Measurements from ENCODE around the gene PCDHGA5.
"Not testable (repeated sequence)": the region's sequence is repeated elsewhere in the genome, so short reads cannot be mapped to it uniquely, and the experiment has no call there.

Gene PCDHGA5

DNA sequence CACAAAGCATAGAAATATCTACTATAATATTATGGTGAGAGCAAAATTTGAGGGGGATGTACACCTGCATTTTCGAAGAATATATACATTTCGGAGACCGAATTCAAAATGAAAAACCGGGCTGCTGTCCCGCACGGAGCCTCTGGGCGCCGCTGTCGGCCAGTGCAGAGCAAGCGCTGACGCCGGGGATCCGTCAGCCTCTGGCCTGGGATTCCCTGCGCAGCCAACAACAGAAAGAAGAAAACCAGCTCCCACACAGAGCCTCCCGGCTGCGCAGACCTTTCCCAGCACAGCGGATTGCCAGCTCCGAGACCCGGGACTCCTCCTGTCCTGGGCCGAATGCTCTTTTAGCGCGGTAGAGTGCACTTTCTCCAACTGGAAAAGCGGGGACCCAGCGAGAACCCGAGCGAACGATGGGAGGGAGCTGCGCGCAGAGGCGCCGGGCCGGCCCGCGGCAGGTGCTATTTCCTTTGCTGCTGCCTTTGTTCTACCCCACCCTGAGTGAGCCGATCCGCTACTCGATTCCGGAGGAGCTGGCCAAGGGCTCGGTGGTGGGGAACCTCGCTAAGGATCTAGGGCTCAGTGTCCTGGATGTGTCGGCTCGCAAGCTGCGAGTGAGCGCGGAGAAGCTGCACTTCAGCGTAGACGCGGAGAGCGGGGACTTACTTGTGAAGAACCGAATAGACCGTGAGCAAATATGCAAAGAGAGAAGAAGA lies 44.0 kb downstream of the PCDHGA5 start, which contains the start of gene PCDHGB6:
TSS of gene PCDHGB6 (plus strand) at position 232 of the 716 bp plus-strand sequence. CDS start at position 414, 182 bp downstream.
- H3K9me3 ChIP-seq (ENCODE audit: insufficient read depth, low read depth, low read length), result peaks cover 10% of the 10 kb centered on the region; the same call in 1 of the 2 replicates
- H3K36me3 ChIP-seq (ENCODE audit: insufficient read depth, low read length); H3K27me3 ChIP-seq (ENCODE audit: insufficient read depth, low read length); H3K27ac ChIP-seq (ENCODE audit: low read depth, low read length); H3K4me1 ChIP-seq (ENCODE audit: insufficient read depth, low read length): not testable (repeated sequence)
- peak within 1 kb of the TSS; percentile 69 for H3K4me3 ChIP-seq (ENCODE audit: low read length)
- H3K9ac ChIP-seq (ENCODE audit: low read depth, low read length), result peak within 1 kb of the TSS; percentile 71
- WGBS, result 66% methylated on average over 49 of the region's 51 CpGs

DNA sequence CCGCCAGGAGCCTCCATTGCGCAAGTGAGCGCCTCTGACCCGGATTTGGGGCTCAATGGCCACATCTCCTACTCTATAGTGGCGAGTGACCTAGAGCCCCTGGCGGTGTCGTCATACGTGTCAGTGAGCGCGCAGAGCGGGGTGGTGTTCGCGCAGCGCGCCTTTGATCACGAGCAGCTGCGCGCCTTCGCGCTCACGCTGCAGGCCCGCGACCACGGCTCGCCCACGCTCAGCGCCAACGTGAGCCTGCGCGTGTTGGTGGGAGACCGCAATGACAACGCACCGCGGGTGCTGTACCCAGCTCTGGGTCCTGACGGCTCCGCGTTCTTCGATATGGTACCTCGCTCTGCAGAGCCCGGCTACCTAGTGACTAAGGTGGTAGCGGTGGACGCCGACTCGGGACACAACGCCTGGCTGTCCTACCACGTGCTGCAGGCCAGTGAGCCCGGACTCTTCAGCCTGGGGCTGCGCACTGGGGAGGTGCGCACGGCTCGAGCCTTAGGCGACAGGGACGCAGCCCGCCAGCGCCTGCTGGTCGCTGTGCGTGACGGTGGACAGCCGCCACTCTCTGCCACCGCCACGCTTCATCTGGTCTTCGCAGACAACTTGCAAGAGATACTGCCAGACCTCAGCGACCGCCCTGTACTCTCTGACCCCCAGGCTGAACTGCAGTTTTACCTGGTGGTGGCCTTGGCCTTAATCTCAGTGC lies 45.8 kb downstream of the PCDHGA5 start:
- Histone ChIP-seq H3K27me3 (ENCODE audit: insufficient read depth, low read length) (peaks cover 10% of the 10 kb centered on the region), H3K27ac (ENCODE audit: low read depth, low read length) (no peak overlapping the region), H3K36me3 (ENCODE audit: insufficient read depth, low read length) (peaks cover 3% of the 10 kb centered on the region; the same call in 1 of the 2 replicates), H3K9me3 (ENCODE audit: insufficient read depth, low read depth, low read length) (peaks cover 16% of the 10 kb centered on the region; the same call in 1 of the 2 replicates), H3K4me3 (ENCODE audit: low read length) (no peak overlapping the region), H3K4me1 (ENCODE audit: insufficient read depth, low read length) (no peaks in the 10 kb centered on the region), H3K9ac (ENCODE audit: low read depth, low read length) (no peak overlapping the region)
- WGBS, result 97% methylated on average over 64 of the region's 64 CpGs

DNA sequence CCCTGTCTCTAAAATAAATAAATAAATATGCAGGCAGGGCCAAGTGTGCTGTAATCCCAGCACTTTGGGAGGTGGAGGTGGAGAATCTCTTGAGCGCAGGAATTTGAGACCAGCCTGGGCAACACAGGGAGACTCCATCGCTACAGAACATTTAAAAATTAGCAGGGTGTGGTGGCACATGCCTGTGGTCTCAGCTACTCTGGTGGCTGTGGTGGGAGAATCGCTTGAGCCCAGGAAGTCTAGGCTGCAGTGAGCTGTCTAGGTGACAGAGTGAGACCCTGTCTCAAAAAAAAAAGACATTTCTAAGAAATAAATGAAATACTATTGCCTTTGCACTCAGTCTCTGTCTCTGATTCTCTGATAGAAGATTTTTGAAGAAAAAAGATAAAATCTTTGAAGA lies 47.6 kb downstream of the PCDHGA5 start:
- Histone ChIP-seq H3K9ac (ENCODE audit: low read depth, low read length) (no peak overlapping the region), H3K4me1 (ENCODE audit: insufficient read depth, low read length) (no peaks in the 10 kb centered on the region), H3K9me3 (ENCODE audit: insufficient read depth, low read depth, low read length) (peaks cover 21% of the 10 kb centered on the region; the same call in 1 of the 2 replicates), H3K27ac (ENCODE audit: low read depth, low read length) (no peak overlapping the region), H3K4me3 (ENCODE audit: low read length) (no peak overlapping the region), H3K36me3 (ENCODE audit: insufficient read depth, low read length) (peaks cover 3% of the 10 kb centered on the region; the same call in 1 of the 2 replicates), H3K27me3 (ENCODE audit: insufficient read depth, low read length) (peaks cover 10% of the 10 kb centered on the region)
- 97% methylated on average over 3 of the region's 3 CpGs for WGBS

DNA sequence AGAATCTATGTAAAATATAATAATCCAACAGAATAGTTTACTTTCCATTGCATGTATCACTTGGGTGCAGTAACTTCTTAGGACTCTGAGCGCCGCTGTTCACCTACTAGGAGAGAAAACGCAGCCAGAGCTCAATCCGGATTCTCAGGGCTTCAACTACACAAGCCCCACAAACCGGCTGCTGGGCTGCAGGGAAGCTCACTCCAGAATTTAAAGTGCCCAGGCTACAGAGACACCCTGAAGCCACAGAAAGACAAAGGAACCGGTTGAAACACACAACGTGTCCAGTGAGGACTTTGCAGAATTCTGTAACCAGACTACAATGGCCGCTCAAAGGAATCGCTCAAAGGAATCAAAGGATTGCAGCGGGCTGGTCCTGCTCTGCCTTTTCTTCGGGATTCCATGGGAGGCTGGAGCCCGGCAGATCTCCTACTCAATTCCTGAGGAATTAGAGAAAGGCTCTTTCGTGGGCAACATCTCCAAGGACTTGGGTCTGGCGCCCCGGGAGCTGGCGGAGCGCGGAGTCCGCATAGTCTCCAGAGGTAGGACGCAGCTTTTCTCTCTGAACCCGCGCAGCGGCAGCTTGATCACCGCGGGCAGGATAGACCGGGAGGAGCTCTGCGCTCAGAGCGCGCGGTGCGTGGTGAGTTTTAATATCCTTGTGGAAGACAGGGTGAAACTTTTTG lies 49.0 kb downstream of the PCDHGA5 start, which contains the start of gene PCDHGA10:
TSS of gene PCDHGA10 (plus strand) at position 134 of the 686 bp plus-strand sequence. CDS start at position 323, 189 bp downstream.
- peaks cover 21% of the 10 kb centered on the region; the same call in 1 of the 2 replicates for H3K9me3 ChIP-seq (ENCODE audit: insufficient read depth, low read depth, low read length)
- H3K4me1 ChIP-seq (ENCODE audit: insufficient read depth, low read length), result no peaks in the 10 kb centered on the region
- peak within 1 kb of the TSS; percentile 77 for H3K4me3 ChIP-seq (ENCODE audit: low read length)
- peaks cover 3% of the 10 kb centered on the region; the same call in 1 of the 2 replicates for H3K36me3 ChIP-seq (ENCODE audit: insufficient read depth, low read length)
- 85% methylated on average over 31 of the region's 31 CpGs for WGBS
- peaks cover 10% of the 10 kb centered on the region for H3K27me3 ChIP-seq (ENCODE audit: insufficient read depth, low read length)
- H3K9ac ChIP-seq (ENCODE audit: low read depth, low read length), result peak within 1 kb of the TSS; percentile 71
- no peak within 1 kb of the TSS for H3K27ac ChIP-seq (ENCODE audit: low read depth, low read length)

DNA sequence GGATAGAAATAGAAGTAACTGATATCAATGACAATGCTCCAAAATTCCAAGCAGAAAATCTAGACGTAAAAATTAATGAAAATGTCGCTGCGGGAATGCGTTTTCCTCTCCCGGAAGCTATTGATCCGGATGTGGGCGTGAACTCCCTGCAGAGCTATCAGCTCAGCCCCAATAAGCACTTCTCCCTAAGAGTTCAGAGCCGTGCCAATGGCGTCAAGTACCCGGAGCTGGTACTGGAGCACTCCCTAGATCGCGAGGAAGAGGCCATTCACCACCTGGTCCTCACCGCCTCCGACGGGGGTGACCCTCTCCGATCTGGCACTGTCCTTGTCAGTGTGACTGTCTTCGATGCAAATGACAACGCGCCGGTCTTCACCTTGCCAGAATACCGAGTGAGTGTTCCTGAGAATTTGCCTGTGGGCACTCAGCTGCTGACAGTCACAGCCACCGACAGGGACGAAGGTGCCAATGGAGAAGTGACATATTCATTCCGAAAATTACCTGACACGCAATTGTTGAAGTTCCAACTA lies 49.6 kb downstream of the PCDHGA5 start:
- Histone ChIP-seq H3K27ac (ENCODE audit: low read depth, low read length) (no peak overlapping the region), H3K4me1 (ENCODE audit: insufficient read depth, low read length) (no peaks in the 10 kb centered on the region), H3K36me3 (ENCODE audit: insufficient read depth, low read length) (peaks cover 6% of the 10 kb centered on the region; the same call in 1 of the 2 replicates), H3K9ac (ENCODE audit: low read depth, low read length) (peak overlapping the region; percentile 71; the same call in 1 of the 2 replicates), H3K9me3 (ENCODE audit: insufficient read depth, low read depth, low read length) (peaks cover 26% of the 10 kb centered on the region), H3K27me3 (ENCODE audit: insufficient read depth, low read length) (peaks cover 12% of the 10 kb centered on the region), H3K4me3 (ENCODE audit: low read length) (peak overlapping the region; percentile 77)
- WGBS, result 90% methylated on average over 25 of the region's 25 CpGs

DNA sequence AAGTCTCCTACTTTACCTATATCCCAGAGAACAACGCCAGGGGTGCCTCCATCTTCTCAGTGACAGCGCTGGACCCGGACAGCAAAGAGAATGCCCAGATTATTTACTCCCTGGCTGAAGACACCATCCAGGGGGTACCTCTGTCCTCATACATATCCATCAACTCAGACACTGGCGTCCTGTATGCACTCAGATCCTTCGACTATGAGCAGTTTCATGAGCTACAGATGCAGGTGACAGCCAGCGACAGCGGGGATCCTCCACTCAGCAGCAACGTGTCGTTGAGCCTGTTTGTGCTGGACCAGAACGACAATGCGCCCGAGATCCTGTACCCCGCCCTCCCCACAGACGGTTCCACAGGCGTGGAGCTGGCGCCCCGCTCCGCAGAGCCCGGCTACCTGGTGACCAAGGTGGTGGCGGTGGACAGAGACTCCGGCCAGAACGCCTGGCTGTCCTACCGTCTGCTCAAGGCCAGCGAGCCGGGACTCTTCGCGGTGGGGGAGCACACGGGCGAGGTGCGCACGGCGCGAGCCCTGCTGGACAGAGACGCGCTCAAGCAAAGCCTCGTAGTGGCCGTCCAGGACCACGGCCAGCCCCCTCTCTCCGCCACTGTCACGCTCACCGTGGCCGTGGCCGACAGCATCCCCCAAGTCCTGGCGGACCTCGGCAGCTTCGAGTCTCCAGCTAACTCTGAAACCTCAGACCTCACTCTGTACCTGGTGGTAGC lies 50.7 kb downstream of the PCDHGA5 start:
- H3K27me3 ChIP-seq (ENCODE audit: insufficient read depth, low read length); H3K27ac ChIP-seq (ENCODE audit: low read depth, low read length); H3K9ac ChIP-seq (ENCODE audit: low read depth, low read length); H3K4me1 ChIP-seq (ENCODE audit: insufficient read depth, low read length); H3K4me3 ChIP-seq (ENCODE audit: low read length): not testable (repeated sequence)
- 96% methylated on average over 46 of the region's 46 CpGs for WGBS
- H3K9me3 ChIP-seq (ENCODE audit: insufficient read depth, low read depth, low read length), result peaks cover 33% of the 10 kb centered on the region
- H3K36me3 ChIP-seq (ENCODE audit: insufficient read depth, low read length), result peaks cover 14% of the 10 kb centered on the region; the same call in 1 of the 2 replicates

DNA sequence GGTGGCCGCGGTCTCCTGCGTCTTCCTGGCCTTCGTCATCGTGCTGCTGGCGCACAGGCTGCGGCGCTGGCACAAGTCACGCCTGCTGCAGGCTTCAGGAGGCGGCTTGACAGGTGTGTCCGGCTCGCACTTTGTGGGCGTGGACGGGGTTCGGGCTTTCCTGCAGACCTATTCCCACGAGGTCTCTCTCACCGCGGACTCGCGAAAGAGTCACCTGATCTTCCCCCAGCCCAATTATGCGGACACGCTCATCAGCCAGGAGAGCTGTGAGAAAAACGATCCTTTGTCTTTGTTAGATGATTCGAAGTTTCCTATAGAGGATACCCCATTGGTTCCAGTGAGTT lies 51.3 kb downstream of the PCDHGA5 start:
- not testable (repeated sequence) for H3K9ac ChIP-seq (ENCODE audit: low read depth, low read length); H3K4me1 ChIP-seq (ENCODE audit: insufficient read depth, low read length); H3K27me3 ChIP-seq (ENCODE audit: insufficient read depth, low read length); H3K27ac ChIP-seq (ENCODE audit: low read depth, low read length); H3K4me3 ChIP-seq (ENCODE audit: low read length)
- Histone ChIP-seq H3K36me3 (ENCODE audit: insufficient read depth, low read length) (peaks cover 20% of the 10 kb centered on the region; the same call in 1 of the 2 replicates), H3K9me3 (ENCODE audit: insufficient read depth, low read depth, low read length) (peaks cover 36% of the 10 kb centered on the region)
- WGBS, result 96% methylated on average over 24 of the region's 24 CpGs
